Measurements from ENCODE around the gene GUCY1A2.

DNA sequence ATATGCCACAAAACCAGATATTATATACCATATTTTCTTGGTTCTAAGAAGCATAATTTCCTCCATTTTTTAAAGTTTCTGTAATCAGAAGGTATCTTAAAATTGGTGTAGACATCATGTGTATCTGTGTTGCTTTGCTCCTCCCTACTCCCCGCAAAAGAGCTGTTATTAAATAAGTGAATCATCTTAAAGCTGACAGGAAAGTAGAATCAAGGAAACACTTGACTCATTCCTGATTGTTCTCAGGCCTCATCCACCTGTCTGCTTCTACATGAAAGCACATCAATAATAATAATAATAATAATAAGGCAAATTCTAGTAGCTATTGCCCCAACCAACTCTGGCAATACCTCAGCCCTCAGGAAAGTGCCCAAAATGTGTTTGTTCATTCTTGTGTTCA is 26.2 kb upstream of the GUCY1A2 start:
- TF ChIP-seq MYC (IDR thresholded peaks at IDR 0.05; ENCODE audit: low read depth, low read length) (no peak), POLR2A (IDR thresholded peaks at IDR 0.05; ENCODE audit: extremely low read depth, insufficient read length) (no peak), MAX (IDR thresholded peaks at IDR 0.05; ENCODE audit: low read depth, low read length) (no peak)
- TF ChIP-seq, protein P1, sequence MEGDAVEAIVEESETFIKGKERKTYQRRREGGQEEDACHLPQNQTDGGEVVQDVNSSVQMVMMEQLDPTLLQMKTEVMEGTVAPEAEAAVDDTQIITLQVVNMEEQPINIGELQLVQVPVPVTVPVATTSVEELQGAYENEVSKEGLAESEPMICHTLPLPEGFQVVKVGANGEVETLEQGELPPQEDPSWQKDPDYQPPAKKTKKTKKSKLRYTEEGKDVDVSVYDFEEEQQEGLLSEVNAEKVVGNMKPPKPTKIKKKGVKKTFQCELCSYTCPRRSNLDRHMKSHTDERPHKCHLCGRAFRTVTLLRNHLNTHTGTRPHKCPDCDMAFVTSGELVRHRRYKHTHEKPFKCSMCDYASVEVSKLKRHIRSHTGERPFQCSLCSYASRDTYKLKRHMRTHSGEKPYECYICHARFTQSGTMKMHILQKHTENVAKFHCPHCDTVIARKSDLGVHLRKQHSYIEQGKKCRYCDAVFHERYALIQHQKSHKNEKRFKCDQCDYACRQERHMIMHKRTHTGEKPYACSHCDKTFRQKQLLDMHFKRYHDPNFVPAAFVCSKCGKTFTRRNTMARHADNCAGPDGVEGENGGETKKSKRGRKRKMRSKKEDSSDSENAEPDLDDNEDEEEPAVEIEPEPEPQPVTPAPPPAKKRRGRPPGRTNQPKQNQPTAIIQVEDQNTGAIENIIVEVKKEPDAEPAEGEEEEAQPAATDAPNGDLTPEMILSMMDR (IDR thresholded peaks at IDR 0.05; ENCODE audit: low read depth, low read length) = no peak
